HG03565 (cell line): ENCODE measurements around the gene GRIN2D.

ENCODE experiments used
- ATAC-seq: cut with Tn5 transposase; IDR thresholded peaks from one replicate; pipeline ENCODE4 v1.9.1; 2021; ENCODE audit warnings: mild to moderate bottlenecking, moderate library complexity; ENCODE audit not compliant: unreplicated experiment

Gene GRIN2D

GRCh38 chr19:48393559-48394330, at the start of gene GRIN2D:
GRIN2D (plus strand) TSS chr19:48393668; CDS start chr19:48398393, 4,725 bp downstream.
- ATAC-seq = no peak

- ATAC-seq = no peak
Observed at GRCh38 chr19:48344892-48345291, 48.6 kb upstream of the GRIN2D start.

DNA sequence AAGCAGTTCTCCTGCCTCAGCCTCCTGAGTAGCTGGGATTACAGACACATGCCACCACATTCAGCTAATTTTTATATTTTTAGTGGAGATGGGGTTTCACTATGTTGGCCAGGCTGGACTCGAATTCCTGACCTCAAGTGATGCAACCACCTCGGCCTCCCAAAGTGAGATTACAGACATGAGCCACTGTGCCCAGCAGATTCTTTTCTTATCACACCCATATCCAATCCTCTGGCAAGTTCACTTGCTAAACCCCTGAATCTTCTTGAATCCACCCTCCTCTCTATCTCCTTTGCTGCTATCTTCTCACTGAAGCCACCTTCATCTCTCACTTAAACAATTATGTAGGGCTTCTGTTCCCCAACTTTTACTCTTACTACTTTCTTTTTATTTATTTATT, 47.3 kb upstream of the GRIN2D start:
- no peak for ATAC-seq

- ATAC-seq = no peak
Observed at GRCh38 chr19:48348045-48348444, 45.4 kb upstream of the GRIN2D start.

- ATAC-seq = no peak
Observed at GRCh38 chr19:48348737-48349136, 44.7 kb upstream of the GRIN2D start.

GRCh38 chr19:48350856-48351255, 42.6 kb upstream of the GRIN2D start:
- no peak for ATAC-seq

DNA sequence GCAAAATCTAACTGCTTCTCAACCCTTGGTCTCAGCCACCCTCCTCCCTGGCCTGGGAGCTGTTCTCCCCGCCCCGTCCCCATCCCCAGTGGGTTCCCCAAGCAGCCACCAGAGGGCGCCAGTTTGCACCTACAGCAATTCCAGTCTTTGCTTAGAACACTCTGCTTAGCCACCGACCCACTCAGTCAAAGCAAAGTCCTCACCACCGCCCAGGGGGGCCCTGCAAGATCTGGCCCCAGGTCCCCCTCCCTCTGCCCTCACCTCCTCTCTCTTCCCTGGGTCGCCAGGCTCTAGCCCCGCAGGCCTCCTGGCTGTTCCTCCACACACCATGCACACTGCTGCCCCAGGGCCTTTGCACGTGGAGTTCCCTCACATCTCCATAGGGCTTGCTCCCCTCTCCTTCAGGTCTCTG, 42.1 kb upstream of the GRIN2D start:
- ATAC-seq = no peak

GRCh38 chr19:48353677-48354076, 39.8 kb upstream of the GRIN2D start:
- no peak for ATAC-seq

DNA sequence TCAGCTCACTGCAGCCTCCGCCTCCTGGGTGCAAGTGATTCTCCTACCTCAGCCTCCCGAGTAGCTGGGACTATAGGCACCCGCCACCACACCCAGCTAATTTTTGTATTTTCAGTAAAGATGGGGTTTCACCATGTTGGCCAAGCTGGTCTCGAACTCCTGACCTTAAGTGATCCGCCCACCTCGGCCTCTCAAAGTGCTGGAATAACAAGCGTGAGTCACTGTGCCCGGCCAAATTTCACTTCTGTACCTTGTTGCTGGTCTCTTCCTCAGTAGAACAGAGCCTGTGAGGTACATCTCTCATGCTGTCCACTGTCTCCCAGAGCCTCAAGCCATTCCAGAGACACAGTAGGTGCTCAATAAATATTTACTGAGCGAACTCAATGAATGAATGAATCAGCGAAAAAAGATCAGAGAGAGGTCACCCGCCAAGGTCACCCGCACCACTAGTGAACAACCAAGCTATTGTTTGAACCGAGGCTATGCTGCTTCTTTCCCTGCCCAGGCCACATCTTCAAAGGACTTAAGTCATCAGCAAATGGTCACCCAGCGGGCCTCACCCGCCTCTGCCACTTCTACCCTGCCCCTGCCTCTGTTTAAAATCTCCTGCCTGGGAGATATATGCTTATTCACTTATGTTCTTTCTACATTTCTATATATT, 39.0 kb upstream of the GRIN2D start:
- no peak for ATAC-seq

GRCh38 chr19:48355365-48355954, 38.0 kb upstream of the GRIN2D start:
- ATAC-seq = no peak

DNA sequence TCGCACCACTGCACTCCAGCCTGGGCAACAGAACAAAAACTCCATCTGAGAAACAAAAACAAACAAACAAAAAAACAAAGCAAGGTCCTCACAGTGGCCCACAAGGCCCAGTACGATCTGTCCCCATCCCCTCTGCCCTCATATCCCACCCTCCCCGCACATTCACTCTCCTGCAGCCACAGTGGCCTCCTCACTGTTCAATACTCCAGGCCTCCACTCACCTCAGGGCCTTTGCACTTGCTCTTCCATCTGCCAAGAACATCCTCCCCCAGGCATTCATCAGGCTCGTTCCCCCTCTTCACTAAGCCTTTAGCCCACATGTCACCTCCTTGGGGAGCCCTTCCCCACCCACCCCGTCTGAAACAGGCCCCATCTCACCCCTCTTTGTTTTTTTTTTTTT, 34.3 kb upstream of the GRIN2D start:
- no peak for ATAC-seq

GRCh38 chr19:48361912-48362311, 31.6 kb upstream of the GRIN2D start:
- ATAC-seq = no peak

- peak; percentile 50 for ATAC-seq
Observed at GRCh38 chr19:48362716-48363499, 30.6 kb upstream of the GRIN2D start.

DNA sequence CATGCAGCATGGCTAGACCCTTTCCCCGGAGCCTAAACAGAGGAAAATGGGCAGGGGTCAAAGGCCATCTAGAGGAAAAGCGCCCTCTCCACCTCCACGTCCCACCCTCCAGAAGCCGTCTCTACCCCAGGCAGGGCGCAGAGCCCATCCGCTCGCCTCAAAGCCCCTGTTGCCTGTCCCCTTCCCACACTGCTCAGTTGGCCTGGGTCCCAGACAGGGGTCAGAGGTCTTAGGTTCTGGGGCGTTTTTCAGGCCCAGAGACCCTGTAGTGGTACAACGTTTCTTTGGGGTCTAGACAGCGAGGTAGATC, 30.0 kb upstream of the GRIN2D start:
- no peak for ATAC-seq

- peak; percentile 71 for ATAC-seq
Observed at GRCh38 chr19:48363810-48364597, 29.5 kb upstream of the GRIN2D start, which contains the start of the genes SYNGR4 and TMEM143. SYNGR4 (plus strand) TSS chr19:48364367; CDS start chr19:48365843, 1,476 bp downstream. TMEM143 (minus strand) TSS chr19:48363940; CDS start chr19:48363920, 20 bp downstream.

DNA sequence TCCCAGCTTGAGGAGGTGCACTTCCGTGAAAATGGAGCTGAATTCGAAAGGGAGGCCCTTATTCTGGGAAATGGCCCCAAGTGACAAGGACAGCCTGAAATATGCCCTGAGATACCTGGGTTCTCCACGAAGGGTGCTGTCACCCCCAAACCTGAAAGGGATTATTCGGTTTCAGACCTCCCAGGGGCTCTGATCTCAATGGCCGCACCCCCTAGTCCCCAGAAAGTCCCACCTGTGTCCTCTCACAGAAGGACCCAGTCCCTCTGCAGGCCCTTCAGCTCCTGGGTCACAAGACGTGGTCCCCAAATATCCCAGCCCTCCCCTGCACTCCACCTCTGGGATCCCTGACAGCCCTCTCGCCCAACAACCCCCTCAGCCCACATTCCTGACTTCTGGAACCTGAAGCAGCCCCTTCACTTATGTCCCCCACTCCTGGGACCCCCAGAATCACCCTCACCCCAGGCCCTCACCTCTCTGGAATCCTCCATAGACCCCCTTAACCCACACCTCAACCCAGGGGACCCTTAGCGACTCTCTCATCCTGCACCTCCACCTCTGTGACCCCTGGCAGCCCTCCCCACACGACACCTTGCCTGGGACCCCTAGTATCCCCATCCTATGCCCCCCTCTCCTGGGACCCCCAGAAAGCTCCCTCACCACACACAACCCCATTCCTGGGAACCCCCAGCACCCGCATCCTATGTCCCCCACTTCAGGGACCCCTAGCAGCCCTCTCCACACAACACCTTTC, 28.7 kb upstream of the GRIN2D start:
- no peak for ATAC-seq

GRCh38 chr19:48365602-48366001, 27.9 kb upstream of the GRIN2D start:
- ATAC-seq = no peak

- no peak for ATAC-seq
Observed at GRCh38 chr19:48367855-48368254, 25.6 kb upstream of the GRIN2D start.

GRCh38 chr19:48368936-48369335, 24.5 kb upstream of the GRIN2D start:
- no peak for ATAC-seq

- no peak for ATAC-seq
Observed at GRCh38 chr19:48370955-48371354, 22.5 kb upstream of the GRIN2D start.
